Ovary (tissue), 9 donors: ENCODE results near the gene TAF8. TPM values are rescaled to one million over a fixed set of nuclear protein-coding genes. Genes with fewer than 3 reads are reported as not detected.

Experiments used
- DNase-seq, 5 donors: peaks; one replicate each; pipeline ENCODE4 v3.0.0-alpha.2; 2019 to 2020
- H3K27ac ChIP-seq, 2 donors: fragments of 200-600 bp; one replicate each; pipeline versions ENCODE4 v1.5.1 to v1.8.0; 2019 to 2022
- H3K27me3 ChIP-seq: fragments of 200-600 bp; one replicate; pipeline ENCODE4 v1.8.0; 2022
- H3K36me3 ChIP-seq: fragments of 200-600 bp; sonication (generic); one replicate; pipeline ENCODE4 v1.5.1; 2019
- H3K4me1 ChIP-seq: one replicate; pipeline ENCODE4 v1.8.1; 2013; ENCODE audit warnings: mild to moderate bottlenecking, moderate library complexity; ENCODE audit not compliant: insufficient read depth
- H3K4me3 ChIP-seq: fragments of 200-600 bp; sonication (generic); one replicate; pipeline ENCODE4 v1.5.1; 2017
- H3K9me3 ChIP-seq, 2 donors: fragments of 200-600 bp in 1 of 2; sonication (generic) in 1 of 2; one replicate each; pipeline versions ENCODE4 v1.5.1 to v1.8.1; 2013 to 2019; ENCODE audit warnings: mild to moderate bottlenecking in 1 of 2, moderate library complexity in 1 of 2
- EP300 ChIP-seq: sonication (generic); formaldehyde crosslinking; IDR thresholded peaks from one replicate; pipeline ENCODE4 v1.6.1; 2017; ENCODE audit warnings: antibody characterized with exemption
- POLR2A ChIP-seq: fragments of 450-650 bp; IDR thresholded peaks from one replicate; pipeline ENCODE4 v1.6.1; 2017; ENCODE audit warnings: antibody characterized with exemption, mild to moderate bottlenecking, moderate library complexity
- WGBS, 3 donors: extraction: QIAGEN DNeasy Blood & Tissue Kit in 1 of 3; methylation state at CpG; one replicate each; pipeline versions ENCODE4 v1.1.5 to v1.1.7; 2013 to 2017; 5-methylcytosine and 5-hydroxymethylcytosine counted together
- intact Hi-C, 4 donors: fragments of 100-400 bp; cut with DNase I; formaldehyde crosslinking; loops; one replicate each; pipeline versions ENCODE4 v1.11.0 to v1.15.1; 2022 to 2023
- polyA plus RNA-seq, 2 donors: library from polyadenylated mRNA; stranded (reverse); fragments of 200-250 nt in 1 of 2; fragments of 350-450 nt in 1 of 2; fragmentation: Illumina TruSeq in 1 of 2; extraction: RNeasy Lipid Tissue Mini Kit (QIAGEN cat#74804) in 1 of 2; gene quantifications; one replicate each; pipeline ENCODE4 v1.2.3, GENCODE V29; 2013 to 2014
- total RNA-seq, 7 donors: library from RNA; depleted of rRNA in 2 of 7; stranded (reverse); fragments of >200 nt in 2 of 7; fragmentation: NEBNext Ultra II Directional in 3 of 7; extraction: Animal tissue kit (Norgen Biotek cat#: 25700) in 3 of 7; gene quantifications; one replicate each; pipeline versions ENCODE4 v1.1.0 to v1.2.4, GENCODE V29; 2016 to 2023
- TF ChIP-seq, protein P1 (sequence below), 3 donors: fragments of 450-650 bp in 2 of 3; fragments of 200-600 bp in 1 of 3; IDR thresholded peaks; one replicate each; pipeline versions ENCODE4 v1.5.1 to v1.8.0; 2016 to 2022; ENCODE audit warnings: antibody characterized with exemption in 3 of 3, mild to moderate bottlenecking in 1 of 3
- donor health status: DM: no; HTN: no; CAD: no; lungs with moderate emphysema.
- donor health status: DM: no; HTN: no; CAD: no.
- donor health status: Bipolar disorder and iron deficiency.
- donor health status: DM: yes; HTN: yes; CAD: no.
- donor health status: DM: no; HTN: no; CAD: no.
- donor health status: DM: yes; HTN: yes; CAD: no.

TAF8 gene
- total and polyA plus RNA-seq, 9 donors, result 9.2 to 21.3 (median 12.9) TPM

GRCh38 chr6:42049948-42050296, 402 bp upstream of the TAF8 start:
- H3K4me3 ChIP-seq, result peak overlapping the region; percentile 73
- H3K9me3 ChIP-seq, result no peaks in the 10 kb centered on the region
- peak overlapping the region; percentile 23 to 90 for H3K27ac ChIP-seq
- DNase-seq, result peak; percentile 67 to 81 (median 71)
- peaks cover 7% of the 10 kb centered on the region for H3K4me1 ChIP-seq
- TF ChIP-seq, protein P1, sequence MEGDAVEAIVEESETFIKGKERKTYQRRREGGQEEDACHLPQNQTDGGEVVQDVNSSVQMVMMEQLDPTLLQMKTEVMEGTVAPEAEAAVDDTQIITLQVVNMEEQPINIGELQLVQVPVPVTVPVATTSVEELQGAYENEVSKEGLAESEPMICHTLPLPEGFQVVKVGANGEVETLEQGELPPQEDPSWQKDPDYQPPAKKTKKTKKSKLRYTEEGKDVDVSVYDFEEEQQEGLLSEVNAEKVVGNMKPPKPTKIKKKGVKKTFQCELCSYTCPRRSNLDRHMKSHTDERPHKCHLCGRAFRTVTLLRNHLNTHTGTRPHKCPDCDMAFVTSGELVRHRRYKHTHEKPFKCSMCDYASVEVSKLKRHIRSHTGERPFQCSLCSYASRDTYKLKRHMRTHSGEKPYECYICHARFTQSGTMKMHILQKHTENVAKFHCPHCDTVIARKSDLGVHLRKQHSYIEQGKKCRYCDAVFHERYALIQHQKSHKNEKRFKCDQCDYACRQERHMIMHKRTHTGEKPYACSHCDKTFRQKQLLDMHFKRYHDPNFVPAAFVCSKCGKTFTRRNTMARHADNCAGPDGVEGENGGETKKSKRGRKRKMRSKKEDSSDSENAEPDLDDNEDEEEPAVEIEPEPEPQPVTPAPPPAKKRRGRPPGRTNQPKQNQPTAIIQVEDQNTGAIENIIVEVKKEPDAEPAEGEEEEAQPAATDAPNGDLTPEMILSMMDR (IDR thresholded peaks at IDR 0.05), result no peak
- no peak for TF ChIP-seq POLR2A
- no peak for TF ChIP-seq EP300
- H3K27me3 ChIP-seq, result no peaks in the 10 kb centered on the region
- intact Hi-C loops, result loop anchor here in 3 of 4 donors (5.0 to 10.0 kb wide), 2 partner anchors 115 to 263 kb away; partner anchors contain the start of gene TOMM6 (in 2 of the 3)
- WGBS, 3 donors, result 19 to 30% (median 27%) methylated on average over 20 of the region's 20 CpGs
- no peaks in the 10 kb centered on the region for H3K36me3 ChIP-seq

DNA sequence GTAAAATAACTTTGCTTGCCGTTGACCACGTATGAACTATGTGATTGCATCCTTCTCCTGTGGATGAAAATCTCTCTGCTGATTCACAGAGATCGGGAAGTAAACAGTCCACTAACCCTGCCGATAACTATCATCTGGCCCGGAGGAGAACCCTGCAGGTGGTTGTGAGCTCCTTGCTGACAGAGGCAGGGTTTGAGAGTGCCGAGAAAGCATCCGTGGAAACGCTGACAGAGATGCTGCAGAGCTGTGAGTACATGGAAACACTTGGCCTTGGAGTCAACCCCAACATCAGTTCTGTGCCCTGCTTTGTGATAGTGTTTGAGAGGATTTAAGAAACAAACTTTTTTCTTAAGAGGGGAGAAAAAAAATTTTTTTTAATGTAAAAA, 937 bp downstream of the TAF8 start:
- intact Hi-C loops, result no loop called here
- peak overlapping the region in 1 of 2 donors; percentile 90 for H3K27ac ChIP-seq

GRCh38 chr6:42053601-42054000, 3.3 kb downstream of the TAF8 start:
- Histone ChIP-seq H3K4me3 (no peak overlapping the region), H3K4me1 (peaks cover 4% of the 10 kb centered on the region), H3K27me3 (no peaks in the 10 kb centered on the region), H3K27ac (no peak overlapping the region), H3K36me3 (no peaks in the 10 kb centered on the region), H3K9me3 (no peaks in the 10 kb centered on the region)
- intact Hi-C loops, result no loop called here
- DNase-seq, result no peak
- no peak for TF ChIP-seq POLR2A
- TF ChIP-seq, protein P1 (IDR thresholded peaks at IDR 0.05), result no peak
- TF ChIP-seq EP300, result no peak

More for the DNA sequence above, 937 bp downstream of the TAF8 start:
- Histone ChIP-seq H3K4me3 (peak overlapping the region; percentile 73), H3K4me1 (peaks cover 7% of the 10 kb centered on the region), H3K27me3 (no peaks in the 10 kb centered on the region), H3K36me3 (no peaks in the 10 kb centered on the region), H3K9me3 (no peaks in the 10 kb centered on the region)
- no peak for TF ChIP-seq POLR2A
- TF ChIP-seq EP300, result no peak
- TF ChIP-seq, protein P1 (IDR thresholded peaks at IDR 0.05), result no peak
- DNase-seq, result no peak
- WGBS, 3 donors, result 11 to 24% (median 18%) methylated on average over 8 of the region's 8 CpGs

GRCh38 chr6:42059743-42060142, 9.4 kb downstream of the TAF8 start:
- Histone ChIP-seq H3K9me3 (no peaks in the 10 kb centered on the region), H3K36me3 (no peaks in the 10 kb centered on the region), H3K4me3 (no peak overlapping the region), H3K27ac (no peak overlapping the region), H3K4me1 (no peaks in the 10 kb centered on the region), H3K27me3 (no peaks in the 10 kb centered on the region)
- WGBS, 3 donors, result 91 to 93% (median 91%) methylated on average over 5 of the region's 5 CpGs
- intact Hi-C loops, result no loop called here
- DNase-seq, result no peak
- TF ChIP-seq, protein P1 (IDR thresholded peaks at IDR 0.05), result no peak
- TF ChIP-seq POLR2A, result no peak
- TF ChIP-seq EP300, result no peak
